Muscle layer of duodenum (tissue), 2 donors: ENCODE measurements around the gene NCAM1.

Experiments used
- H3K27ac ChIP-seq: one replicate; pipeline ENCODE4 v1.7.0; 2013; ENCODE audit warnings: mild to moderate bottlenecking, low read length
- H3K27me3 ChIP-seq: one replicate; pipeline ENCODE4 v1.7.0; 2013; ENCODE audit warnings: low read depth, mild to moderate bottlenecking, control low read depth, low read length
- H3K36me3 ChIP-seq, 2 donors: one replicate each; pipeline ENCODE4 v1.7.0; 2013; ENCODE audit warnings: low read length in 2 of 2, control low read depth in 1 of 2, mild to moderate bottlenecking in 1 of 2; ENCODE audit not compliant: insufficient read depth in 2 of 2, control insufficient read depth in 1 of 2
- H3K4me1 ChIP-seq, 2 donors: one replicate each; pipeline ENCODE4 v1.7.0; 2013; ENCODE audit warnings: low read length in 2 of 2, mild to moderate bottlenecking in 2 of 2, control low read depth in 1 of 2, moderate library complexity in 1 of 2; ENCODE audit not compliant: insufficient read depth in 2 of 2, control insufficient read depth in 1 of 2
- H3K4me3 ChIP-seq, 2 donors: one replicate each; pipeline ENCODE4 v1.7.0; 2013; ENCODE audit warnings: low read length in 2 of 2, low read depth in 1 of 2, mild to moderate bottlenecking in 1 of 2
- H3K9me3 ChIP-seq, 2 donors: one replicate each; pipeline ENCODE4 v1.7.0; 2013; ENCODE audit warnings: low read length in 2 of 2, control low read depth in 1 of 2, mild to moderate bottlenecking in 1 of 2; ENCODE audit not compliant: control insufficient read depth in 1 of 2
- donor health status: healthy.

The NCAM1 gene

DNA sequence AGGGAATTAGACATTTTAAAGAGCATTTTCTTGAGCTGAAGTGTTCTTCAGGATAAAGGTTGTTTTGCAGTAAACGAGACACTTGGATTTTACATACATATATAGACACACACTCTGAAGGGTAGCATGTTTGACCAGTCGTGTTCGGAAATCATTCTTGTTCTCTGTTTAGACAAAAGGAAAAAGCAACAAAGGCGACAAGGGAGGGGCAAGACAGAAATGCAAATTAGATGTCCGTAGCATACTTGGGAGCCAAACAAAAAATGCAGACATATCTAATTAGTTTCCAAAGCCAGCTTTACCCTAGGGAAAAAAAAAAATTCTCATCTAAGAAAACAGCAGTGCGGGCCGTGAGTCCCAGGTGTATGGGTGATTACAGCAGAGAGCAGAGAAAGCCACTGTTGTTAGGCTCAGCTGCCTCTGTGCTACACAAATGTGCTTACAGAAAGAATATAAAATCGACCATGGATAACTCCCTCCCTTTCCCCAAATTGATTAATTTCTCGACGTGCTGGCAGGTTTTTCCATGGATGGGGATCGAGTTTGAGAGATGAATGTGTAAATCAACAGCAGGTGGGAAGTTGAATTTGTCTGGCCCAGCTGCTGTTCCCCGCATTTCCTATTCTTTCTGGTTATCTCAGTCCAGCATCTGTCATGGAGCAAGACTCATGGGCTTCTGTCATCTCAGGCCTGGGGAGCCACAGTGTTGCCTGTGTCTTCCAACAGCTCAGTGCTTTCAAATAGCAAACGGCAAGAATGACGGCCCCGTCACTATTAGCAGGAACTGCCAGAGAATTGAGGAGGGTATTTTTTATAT, 176.7 kb downstream of the NCAM1 start:
- no peak overlapping the region for H3K4me3 ChIP-seq
- H3K27me3 ChIP-seq = no peaks in the 10 kb centered on the region
- no peaks in the 10 kb centered on the region for H3K4me1 ChIP-seq
- H3K9me3 ChIP-seq = no peaks in the 10 kb centered on the region
- no peaks in the 10 kb centered on the region for H3K36me3 ChIP-seq
- no peak overlapping the region for H3K27ac ChIP-seq

DNA sequence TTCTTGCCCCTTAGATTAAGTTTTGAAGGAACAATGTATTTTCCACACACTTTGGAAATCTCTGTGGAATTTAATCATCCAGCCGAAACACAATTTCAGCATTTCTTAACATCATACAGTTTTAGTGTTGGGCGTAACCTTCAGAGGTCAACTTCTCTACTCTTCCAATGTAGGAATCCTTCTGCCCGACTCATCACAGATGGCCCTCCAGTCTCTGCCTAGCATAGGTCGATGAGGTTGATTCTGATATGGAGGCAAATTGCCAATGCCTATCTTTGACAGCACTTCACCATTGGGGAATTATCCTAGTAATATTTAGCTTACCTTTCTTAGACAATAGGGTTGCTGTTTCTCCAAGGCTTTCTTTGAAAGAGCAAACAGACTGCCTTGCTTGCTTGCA, 177.5 kb downstream of the NCAM1 start:
- Histone ChIP-seq H3K4me1 (no peaks in the 10 kb centered on the region), H3K27me3 (no peaks in the 10 kb centered on the region), H3K9me3 (no peaks in the 10 kb centered on the region), H3K4me3 (no peak overlapping the region), H3K27ac (no peak overlapping the region), H3K36me3 (no peaks in the 10 kb centered on the region)

DNA sequence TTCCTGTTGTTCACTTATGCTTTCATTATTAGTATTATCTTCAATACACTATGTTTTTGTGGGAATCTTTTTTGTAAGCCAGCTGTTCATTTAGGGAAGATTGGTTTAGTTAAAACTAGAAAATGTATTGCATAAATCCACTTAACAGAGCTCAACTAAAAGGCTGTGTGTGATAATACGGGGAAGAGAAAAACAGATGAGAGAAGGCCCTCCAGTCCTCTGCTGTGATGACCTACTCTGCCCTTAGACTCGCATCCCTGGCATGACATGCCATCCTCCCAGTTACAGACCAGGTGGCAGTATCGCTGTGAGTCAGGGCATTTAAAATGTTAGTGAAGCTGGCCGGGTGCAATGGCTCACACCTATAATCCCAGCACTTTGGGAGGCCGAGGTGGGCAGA, 179.8 kb downstream of the NCAM1 start:
- Histone ChIP-seq H3K4me3 (no peak overlapping the region), H3K27ac (no peak overlapping the region), H3K36me3 (no peaks in the 10 kb centered on the region), H3K4me1 (no peaks in the 10 kb centered on the region), H3K9me3 (no peaks in the 10 kb centered on the region), H3K27me3 (no peaks in the 10 kb centered on the region)

DNA sequence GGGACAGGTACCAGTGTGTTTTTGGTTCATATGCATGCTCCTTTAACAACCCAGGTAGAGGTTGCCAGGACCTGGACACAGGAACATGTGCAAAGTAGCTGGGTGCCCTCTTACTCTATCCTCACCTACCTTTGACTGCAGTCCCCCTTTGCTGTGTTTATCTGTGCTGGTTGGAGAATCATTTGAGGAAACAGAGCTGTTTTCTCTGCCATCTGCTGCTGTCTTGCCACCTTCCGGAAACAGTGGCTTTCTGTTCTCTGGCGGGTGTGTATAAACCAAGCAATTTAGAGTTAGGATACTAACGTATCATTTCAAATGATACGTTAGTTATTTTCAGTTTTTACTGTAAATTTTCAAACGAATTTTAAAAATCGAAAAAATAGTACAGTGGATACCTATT, 181.3 kb downstream of the NCAM1 start:
- H3K27ac ChIP-seq = no peak overlapping the region
- no peaks in the 10 kb centered on the region for H3K27me3 ChIP-seq
- no peaks in the 10 kb centered on the region for H3K36me3 ChIP-seq
- no peaks in the 10 kb centered on the region for H3K9me3 ChIP-seq
- H3K4me3 ChIP-seq = no peak overlapping the region
- no peaks in the 10 kb centered on the region for H3K4me1 ChIP-seq

DNA sequence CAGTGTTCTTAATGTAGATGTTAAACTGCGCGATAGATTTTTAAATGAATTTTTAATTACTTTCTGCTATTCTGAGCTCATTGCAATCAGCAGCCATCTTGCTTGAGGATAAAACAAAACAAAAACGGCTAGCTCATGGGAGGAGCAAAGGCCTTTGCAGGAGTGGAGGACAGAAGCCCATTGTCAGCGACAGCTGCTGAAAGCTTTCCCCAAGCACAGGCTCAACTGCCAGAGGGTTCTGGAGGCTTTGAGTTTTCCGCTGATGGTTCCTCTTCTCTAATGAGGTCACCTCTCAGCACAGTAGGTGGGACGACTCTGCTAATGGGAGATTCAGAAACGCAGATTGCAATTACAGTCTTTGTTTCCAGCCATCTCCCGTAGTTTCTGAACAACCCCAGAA, 186.0 kb downstream of the NCAM1 start:
- H3K4me3 ChIP-seq = no peak overlapping the region
- H3K27ac ChIP-seq = no peak overlapping the region

DNA sequence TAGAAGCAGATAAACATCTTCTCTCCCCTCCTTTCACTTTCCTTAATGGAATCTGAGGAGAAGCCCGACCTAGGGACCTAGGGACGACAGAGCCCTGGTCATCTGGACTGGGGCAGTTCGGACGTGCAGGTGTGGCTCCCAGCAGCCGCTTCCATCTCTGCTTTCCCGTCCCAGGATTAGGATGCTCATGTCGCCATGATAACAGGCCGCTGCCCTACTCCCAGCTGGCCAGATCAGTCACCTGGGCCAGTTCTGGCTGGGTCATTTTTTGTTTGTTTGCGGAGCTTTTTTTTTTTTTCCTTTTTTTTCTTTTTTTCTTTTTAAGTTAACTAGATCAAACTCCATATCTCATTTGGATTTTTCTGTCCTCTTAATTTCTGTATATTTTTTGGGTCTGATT, 186.9 kb downstream of the NCAM1 start:
- Histone ChIP-seq H3K36me3 (no peaks in the 10 kb centered on the region), H3K27me3 (no peaks in the 10 kb centered on the region), H3K27ac (no peak overlapping the region), H3K4me1 (no peaks in the 10 kb centered on the region), H3K4me3 (no peak overlapping the region), H3K9me3 (no peaks in the 10 kb centered on the region)

More for the DNA sequence above, 186.0 kb downstream of the NCAM1 start:
- H3K36me3 ChIP-seq = no peaks in the 10 kb centered on the region
- no peaks in the 10 kb centered on the region for H3K9me3 ChIP-seq
- H3K27me3 ChIP-seq = no peaks in the 10 kb centered on the region
- no peaks in the 10 kb centered on the region for H3K4me1 ChIP-seq

DNA sequence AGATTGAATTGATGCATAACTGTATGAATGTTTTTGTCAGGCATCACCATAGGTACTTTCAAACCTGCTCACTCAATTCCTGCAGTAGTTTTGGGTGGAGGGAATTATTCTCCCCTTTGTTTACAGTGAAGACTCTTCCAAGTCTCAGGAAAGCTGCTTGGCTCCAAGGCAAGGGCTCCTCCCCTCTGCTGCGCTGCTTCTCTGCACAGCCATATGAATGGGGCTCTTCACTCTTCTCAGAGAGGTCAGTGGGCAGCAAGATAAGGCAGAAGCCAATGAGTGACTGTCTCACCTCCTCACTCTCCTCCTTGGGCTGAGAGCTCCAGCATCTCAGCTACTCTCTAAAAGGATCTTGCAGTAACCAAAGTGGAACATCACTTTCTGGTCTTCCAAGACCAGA, 187.4 kb downstream of the NCAM1 start:
- Histone ChIP-seq H3K27ac (no peak overlapping the region), H3K9me3 (no peaks in the 10 kb centered on the region), H3K36me3 (no peaks in the 10 kb centered on the region), H3K4me3 (no peak overlapping the region), H3K4me1 (peaks cover 0 to 1% of the 10 kb centered on the region in 2 donors), H3K27me3 (no peaks in the 10 kb centered on the region)

DNA sequence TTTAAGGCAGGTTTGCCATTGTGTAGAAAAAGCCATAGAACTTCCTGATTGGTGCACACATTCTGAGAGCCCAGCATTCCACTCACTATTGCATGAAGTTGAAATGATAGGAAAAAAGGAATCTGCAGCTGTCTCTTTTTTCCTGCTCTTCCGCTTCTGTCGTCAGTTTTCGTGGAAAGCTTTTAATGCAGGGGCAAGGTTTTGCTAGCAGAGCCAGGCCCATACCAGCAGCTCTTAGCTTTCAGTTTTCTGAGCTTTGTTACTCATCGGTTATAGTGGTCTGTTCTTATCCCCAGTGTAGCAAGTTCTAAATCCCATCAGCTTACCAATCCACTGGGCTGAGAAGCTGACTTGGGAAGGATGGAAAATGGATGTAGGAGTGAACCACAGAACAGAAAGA, 190.3 kb downstream of the NCAM1 start:
- Histone ChIP-seq H3K9me3 (no peaks in the 10 kb centered on the region), H3K27me3 (no peaks in the 10 kb centered on the region), H3K36me3 (no peaks in the 10 kb centered on the region), H3K4me3 (no peak overlapping the region), H3K4me1 (peaks cover 0 to 9% of the 10 kb centered on the region in 2 donors), H3K27ac (no peak overlapping the region)

DNA sequence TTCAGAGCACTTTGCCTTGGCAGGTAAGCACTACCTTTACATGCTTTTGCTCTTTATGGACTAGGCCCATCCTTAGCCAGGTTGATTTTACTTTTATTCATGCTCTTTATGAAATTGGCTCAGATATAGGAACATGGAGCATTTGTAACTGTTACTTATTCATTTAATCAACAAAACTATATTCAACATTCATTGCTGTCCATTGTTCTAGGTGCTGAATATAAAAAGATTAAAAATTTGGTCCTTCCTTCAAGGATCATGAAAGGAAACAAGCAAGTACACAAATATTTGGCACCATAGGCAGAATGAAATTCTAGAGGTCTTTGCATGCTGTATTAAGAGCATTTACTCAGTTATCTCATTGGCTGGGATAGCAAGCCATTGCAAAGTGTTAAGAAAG, 191.3 kb downstream of the NCAM1 start:
- peaks cover 0 to 9% of the 10 kb centered on the region in 2 donors for H3K4me1 ChIP-seq
- no peaks in the 10 kb centered on the region for H3K9me3 ChIP-seq
- no peaks in the 10 kb centered on the region for H3K36me3 ChIP-seq
- H3K27me3 ChIP-seq = no peaks in the 10 kb centered on the region
- no peak overlapping the region for H3K4me3 ChIP-seq
- H3K27ac ChIP-seq = no peak overlapping the region

DNA sequence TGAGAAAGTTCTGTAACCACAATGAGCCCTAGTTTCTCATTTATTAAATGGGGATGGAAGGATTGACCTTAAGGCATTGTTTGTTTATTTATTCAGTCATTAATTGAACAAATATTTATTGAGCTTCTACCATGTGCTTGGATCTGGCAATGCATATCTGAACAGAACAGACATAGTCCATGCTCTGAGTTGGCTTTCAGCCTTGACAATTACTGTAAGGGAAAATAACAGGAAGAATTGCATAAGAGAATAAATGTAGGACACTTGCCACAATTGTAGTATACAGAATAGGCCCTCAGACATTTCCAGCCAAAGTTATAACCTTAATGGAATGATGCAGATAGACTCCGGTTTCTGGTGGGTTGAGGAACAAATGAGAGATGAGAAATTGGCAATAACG, 192.6 kb downstream of the NCAM1 start:
- H3K27ac ChIP-seq = no peak overlapping the region
- no peaks in the 10 kb centered on the region for H3K27me3 ChIP-seq
- H3K9me3 ChIP-seq = no peaks in the 10 kb centered on the region
- peaks cover 0 to 9% of the 10 kb centered on the region in 2 donors for H3K4me1 ChIP-seq
- H3K36me3 ChIP-seq = no peaks in the 10 kb centered on the region
- no peak overlapping the region for H3K4me3 ChIP-seq

DNA sequence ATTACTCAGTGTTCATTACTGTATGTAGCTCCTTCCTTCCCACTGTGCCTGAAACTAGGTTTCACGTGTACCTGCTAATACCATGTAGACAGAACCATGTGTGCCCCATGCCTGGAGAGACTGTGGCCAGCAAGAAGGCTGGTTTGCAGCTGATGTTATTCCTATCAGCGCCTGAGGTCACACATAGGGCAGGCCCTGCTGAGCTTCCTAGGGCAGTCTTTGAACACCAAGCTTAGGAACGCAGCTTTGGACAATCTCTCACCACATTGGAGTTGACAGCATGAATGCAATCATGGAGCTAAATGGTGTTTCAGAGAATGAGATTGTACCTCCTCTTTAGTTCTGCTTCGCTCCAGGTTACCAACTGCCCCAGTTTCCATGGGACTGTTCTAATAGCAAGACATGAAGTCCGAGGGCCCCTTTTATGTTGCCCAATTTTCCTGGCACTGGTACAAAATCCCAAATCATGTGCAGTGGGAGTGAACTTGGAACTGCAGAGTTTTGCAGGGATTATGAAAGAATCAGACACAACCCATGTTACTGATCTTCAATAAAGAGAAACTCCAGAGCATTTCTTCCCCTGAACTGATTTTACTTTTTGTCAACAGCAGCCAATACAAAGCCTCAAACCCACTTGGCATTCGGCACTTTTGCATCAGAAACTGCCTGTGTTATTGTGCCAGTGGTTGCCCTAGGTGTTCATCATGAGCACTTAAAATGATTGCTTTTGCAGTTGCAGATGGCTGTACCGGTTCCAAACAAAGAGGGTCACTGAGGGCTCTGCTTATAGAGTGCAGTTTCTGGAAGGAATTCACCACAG, 199.0 kb downstream of the NCAM1 start:
- Histone ChIP-seq H3K27me3 (no peaks in the 10 kb centered on the region), H3K36me3 (no peaks in the 10 kb centered on the region), H3K4me1 (peaks cover 0 to 20% of the 10 kb centered on the region in 2 donors), H3K9me3 (no peaks in the 10 kb centered on the region), H3K4me3 (no peak overlapping the region), H3K27ac (no peak overlapping the region)
